Activated naive CD4-positive, alpha-beta T cell treated with anti-CD3 and anti-CD28 coated beads, Interleukin-2, amount 50 U/mL, for 16 hours (primary cell): ENCODE results near the gene PDLIM4.

Source experiments
- DNase-seq: peaks from one replicate; pipeline ENCODE4 v3.0.0-alpha.2; 2020

The PDLIM4 gene

DNA sequence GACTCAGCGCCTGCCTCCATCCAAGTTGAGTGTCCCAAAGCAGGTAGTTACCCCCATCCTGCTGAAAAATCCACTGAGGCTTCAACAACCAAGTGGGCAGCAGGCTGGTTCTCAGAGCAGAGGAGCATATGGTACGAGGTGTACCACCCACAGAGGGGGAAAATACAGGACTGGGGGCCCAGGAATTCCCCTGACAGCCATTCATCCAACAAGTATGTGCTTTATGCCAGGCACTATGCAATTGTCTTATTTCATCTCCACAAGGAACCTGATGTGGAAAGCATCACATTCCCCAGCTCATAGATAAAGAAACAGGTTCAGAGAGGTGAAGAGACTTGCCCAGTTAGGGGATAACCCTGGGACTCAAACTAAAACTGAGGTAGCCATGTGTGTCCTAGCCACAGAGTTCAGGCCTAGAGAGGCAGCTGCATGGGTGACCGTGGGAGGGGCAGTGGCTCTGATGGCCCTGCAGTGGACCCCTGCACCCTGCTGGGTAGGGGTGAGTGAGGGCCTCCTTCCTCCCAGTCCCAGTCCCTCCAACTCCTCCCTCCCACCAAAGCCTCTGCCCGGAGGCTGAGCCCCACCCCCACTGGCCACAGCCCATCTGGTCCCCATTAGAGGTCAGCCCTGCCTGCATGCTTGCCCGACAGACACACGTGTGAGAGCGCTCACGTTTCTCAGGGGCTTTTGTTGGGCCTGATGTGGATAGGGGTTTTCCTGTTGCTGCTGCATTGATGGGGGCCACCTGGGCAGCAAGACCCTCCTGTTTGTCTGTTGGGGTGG is 11.5 kb downstream of the PDLIM4 start:
- DNase-seq = no peak

DNA sequence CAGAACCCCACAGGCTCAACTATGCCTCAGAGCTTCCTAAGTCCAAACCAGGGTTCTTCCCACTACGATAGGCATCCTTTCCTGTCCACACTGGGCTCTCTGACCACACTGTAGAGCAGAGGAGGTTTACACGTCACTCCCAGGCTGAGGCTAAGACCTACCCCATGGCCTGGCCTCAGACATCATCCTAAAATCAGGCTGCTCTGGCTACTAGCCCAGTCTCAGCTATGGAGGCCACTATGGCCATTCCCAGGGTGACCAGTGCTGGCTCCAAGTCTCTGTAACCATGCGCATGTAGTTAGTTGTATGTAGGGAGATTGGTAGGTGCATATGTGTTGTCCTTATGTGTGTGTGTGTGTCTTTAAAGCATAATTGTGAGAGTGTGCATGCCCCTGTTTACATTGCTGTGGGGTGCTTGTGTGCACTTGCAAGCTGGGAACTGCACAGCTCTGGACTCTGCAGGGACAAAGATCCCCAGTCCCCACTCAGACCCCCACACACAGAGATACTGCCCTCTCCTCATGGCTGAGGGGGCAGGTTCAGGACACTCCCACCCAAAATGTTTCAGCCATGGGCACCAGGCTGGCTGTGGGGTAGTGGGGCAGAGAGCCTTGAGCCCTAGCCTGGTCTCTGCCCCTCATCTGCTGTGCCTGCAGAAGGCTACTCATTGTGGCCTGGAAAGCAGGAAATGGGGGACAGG is 12.3 kb downstream of the PDLIM4 start:
- no peak for DNase-seq

DNA sequence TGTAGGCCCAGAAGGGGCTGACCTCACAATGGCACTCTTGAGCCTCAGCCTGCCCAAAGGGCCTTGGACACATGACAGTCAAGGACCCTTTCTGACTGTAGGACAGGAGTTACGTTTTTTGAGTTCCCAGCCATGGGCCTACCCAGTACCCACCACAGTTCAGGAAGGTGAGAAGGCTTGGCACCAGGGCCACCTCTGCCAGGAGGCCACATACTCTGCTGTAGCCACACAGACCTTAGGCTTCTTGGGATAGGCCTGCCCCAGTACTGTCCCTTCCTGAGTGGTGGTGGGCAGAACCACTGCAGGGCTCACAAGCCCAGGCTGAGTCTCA is 12.8 kb downstream of the PDLIM4 start:
- DNase-seq = no peak

DNA sequence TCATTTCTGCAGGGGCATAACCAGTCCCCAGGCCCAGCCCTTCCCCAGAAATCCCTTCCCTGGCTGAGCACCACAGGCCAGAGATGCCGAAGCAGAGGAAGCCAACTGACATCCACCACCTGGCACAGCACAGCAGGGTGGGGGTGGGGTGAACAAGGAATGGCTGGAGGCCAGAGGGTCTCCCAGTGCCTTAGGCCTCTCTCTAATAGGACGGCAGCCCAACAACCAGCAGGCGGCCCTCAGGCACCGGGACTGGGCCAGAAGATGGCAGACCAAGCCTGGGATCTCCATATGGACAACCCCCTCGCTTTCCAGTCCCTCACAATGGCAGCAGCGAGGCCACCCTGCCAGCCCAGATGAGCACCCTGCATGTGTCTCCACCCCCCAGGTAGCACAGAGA is 13.2 kb downstream of the PDLIM4 start:
- no peak for DNase-seq

DNA sequence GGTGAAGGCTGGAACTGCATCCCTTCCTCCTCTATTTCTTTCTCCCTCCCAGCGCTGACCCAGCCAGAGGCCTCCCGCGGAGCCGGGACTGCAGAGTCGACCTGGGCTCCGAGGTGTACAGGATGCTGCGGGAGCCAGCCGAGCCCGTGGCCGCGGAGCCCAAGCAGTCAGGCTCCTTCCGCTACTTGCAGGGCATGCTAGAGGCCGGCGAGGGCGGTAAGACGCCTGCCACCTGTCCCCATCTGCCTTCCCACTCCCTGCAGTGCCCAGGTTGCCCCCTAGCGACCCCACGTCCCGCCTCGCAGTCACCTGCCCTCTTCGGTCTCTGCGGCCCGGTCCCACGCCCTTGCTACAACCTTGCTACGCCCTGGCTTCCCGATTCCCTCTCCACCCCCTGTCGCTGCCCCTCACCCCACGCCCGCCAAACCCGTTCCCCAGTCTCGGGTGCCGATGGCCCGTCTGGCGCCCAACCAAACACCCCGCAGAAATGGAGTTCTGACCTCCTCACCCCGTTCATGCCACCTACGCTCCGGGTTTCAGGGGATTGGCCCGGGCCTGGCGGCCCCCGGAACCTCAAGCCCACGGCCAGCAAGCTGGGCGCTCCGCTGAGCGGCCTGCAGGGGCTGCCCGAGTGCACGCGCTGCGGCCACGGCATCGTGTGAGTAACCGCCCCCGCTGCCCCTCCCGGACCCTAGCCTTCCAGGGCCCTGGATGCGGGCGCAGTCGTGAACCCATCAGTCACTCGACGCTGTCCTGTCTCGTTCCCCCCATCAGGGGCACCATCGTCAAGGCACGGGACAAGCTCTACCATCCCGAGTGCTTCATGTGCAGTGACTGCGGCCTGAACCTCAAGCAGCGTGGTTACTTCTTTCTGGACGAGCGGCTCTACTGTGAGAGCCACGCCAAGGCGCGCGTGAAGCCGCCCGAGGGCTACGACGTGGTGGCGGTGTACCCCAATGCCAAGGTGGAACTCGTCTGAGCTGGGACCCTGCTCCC is 14.1 kb downstream of the PDLIM4 start:
- DNase-seq = no peak

DNA sequence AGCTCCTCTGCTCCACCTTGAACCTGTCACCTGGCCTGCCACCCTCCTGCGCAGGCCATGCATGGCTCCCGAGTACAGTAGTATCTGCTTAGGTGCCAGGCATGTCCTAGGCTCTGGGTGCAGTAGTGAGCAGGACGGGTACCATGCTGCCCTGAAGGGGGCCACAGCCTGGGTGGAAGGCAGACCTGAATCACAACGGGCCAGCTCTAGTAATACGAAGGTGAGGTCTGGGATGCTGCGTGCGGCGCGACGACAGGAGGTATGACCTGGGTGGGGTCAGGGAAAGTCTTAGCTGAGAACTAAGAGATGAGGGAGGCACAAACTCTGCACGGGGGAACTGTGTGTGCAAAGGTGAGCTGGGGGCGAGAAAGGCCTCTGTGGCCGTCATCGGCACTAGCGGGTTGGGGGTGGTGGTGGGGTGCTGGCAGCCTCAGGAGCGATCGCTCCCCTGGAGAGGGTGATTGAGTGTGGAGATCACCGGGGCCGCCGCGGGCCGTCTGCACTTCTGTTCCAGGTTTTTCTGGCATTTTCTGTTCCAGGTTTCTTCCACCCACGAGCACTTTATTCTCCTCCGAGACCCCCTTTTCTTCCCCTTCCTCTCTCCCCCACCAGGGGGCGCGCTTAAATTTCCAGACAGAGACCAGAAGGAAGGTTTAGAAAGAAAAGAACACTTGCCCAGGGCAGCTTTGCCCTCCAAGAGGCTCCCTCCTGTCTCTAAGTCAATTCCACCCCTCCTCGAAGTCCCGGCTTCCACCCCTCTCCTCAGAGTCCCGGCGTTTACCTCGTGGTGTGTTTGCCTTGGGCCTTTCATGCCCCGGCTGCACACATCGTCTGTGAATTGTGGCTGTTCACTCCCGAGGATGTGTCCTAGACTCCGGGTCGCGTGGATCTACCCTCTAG is 15.1 kb downstream of the PDLIM4 start:
- peak; percentile 70 for DNase-seq

DNA sequence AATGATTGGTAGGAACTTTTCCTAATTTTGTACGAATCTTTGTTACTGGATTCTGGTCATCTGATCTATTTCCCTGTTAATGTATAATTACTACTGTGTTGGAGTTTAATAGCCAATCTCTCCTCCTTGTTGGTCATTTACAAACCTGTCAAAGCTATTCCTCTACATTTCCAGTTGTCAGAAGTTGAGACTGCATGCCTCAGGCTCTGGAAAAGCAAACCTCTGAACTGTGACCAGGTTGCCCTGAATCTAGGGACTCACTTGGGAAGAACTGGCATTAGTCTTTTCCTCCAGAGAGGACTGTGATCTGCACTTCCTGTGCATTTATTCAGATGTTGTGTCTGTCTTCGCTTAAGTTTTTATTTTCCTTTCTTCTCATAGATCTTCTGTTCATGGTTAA is 16.1 kb downstream of the PDLIM4 start:
- DNase-seq = no peak

DNA sequence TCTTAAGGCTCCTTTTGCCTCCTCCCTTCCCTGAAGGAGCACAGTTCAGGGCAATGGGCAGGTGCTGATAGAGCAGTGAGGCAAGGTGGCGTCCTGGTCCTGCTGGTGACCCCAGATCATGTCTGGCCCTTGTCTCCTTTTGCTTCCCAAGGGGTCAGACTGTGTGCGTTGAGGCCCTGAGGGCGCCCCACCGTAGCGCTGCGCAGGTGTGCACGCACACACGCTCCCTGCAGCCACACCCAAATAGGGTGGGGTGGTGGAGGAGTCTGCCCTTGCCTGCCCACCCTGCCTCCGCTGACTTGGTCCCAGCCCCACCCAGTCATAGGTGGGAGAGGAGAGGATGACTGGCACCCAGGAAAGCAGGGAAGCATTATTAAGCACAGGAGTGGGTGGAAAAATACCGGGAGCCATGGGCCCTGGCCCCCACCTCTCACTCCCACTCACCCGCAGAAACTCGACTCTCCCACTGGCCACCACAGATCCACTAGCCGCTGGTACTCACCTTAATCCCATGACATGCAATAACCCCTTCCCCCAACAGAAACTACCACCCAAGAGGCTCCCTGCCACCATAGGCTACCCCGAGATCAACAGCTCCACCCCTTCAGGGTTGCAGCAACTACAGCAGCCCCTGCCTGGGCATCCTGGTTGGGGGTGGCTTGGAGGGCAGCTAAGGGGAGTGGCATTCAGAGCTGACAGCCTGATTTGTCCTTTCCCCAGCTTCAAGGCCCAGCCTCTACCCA is 16.7 kb downstream of the PDLIM4 start:
- DNase-seq = no peak

DNA sequence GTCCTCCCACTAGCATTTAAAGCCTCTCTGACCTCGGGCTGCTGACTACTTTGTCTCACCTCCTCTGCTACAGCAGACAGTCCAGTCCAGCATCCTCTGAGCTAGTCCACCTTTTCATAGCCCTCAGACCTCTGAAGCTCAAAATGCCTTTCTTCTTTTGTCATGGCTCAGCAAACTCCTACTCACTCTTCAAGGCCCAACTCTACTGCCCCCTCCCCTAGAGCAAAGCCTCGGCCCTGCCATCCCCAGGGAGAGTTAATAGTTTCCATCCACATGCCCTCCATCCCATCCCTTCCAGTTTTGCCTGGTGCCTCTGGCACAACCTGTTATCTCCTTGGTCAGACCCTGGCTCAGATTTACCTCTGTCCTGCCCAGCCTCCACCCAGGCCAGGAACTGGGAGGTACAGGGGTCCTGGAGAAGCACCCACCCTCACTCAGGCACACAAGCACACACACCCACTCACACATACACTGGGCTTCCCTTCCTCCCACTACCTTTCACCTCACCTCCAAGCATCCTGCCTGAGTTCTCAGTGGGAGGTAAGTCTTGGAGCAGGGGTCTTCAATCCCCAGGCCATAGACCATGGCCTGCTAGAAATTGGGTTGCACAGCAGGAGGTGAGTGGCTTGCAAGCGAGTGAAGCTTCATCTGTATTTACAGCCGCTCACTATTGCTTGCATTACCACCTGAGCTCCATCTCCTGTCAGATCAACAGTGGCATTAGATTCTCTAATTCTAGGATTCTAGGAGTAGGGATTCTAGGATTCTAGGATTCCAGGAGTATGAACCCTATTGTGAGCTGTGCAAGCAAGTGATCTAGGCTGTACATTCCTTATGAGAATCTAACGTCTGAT is 18.1 kb downstream of the PDLIM4 start:
- no peak for DNase-seq

DNA sequence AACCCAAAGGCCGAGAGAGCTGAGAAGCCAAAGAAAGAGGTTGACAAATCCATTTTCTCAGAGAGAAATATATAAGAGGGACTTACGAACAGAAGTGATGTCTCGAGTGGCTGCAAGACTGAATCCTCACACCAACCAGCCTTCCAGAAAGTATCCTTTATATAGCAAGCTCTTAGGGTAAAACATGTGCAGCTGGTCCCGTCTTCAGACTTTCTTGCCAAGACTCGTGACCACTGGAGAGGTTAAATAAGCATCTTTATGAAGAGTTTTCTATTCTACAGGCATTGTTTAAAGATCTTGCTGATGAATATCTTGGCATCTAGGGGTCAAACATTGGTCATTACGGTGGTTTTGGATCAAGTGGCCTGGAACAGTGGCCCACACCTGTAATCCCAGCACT is 19.8 kb downstream of the PDLIM4 start:
- no peak for DNase-seq

DNA sequence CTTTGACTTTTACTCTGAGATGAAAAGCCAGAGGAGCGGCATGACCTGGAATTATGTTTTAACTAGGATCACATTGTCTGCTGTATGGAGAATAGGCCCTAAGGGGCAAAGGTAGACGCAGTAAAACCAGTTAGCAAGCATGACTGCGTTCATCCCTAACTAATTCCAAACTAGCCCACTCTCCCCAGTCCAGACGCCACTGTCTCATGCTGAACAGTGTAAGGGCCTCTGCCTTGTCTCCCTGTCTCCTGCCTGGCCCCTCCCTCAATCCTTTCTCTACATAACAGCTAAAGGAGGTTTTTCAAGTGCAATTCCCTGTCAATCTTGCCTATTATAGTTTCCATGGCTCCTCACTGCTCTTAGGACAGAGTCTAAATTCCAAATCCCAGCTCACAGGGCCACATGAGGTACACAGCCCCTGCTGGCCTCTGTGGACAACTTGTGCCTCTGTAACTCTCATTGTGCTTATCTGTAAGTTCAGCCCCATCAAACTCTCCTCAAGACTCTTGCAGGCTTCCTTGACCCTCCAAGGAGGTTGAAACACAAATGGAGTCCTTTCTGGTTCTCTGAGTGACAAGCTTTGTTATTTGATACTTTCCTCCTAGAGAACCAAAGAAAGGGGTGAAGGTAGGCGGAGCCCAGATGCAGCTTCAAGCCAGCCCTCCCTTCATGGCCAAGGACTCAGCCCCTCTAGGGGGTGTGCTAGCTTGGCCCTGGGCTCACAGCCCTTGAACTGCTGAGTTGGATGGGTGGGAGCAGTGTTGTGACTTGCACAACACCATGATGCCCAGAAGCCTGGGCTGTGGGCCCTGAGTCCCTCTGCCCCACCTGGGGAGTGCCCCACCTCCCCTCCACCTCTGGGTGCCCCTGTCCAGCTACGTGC is 20.7 kb downstream of the PDLIM4 start:
- no peak for DNase-seq

DNA sequence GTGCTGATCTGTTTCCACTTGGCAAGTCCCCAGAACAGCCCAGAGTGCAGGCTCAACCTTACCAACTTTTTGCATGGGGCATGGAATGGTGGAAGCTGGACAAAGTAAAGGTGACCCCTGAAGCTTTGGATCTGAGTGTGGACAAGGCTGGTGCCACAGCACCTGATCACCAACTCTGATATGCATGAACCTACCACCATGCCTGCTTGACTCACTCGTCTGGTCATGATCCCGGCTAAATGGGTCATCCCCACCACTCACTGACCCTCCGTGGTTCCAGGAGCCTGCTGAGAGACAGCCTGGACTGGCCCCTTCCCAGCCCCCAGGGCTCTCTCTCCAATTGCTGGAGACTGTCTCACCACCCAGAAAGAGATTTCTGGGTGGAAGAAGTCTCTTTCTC is 22.3 kb downstream of the PDLIM4 start:
- no peak for DNase-seq

DNA sequence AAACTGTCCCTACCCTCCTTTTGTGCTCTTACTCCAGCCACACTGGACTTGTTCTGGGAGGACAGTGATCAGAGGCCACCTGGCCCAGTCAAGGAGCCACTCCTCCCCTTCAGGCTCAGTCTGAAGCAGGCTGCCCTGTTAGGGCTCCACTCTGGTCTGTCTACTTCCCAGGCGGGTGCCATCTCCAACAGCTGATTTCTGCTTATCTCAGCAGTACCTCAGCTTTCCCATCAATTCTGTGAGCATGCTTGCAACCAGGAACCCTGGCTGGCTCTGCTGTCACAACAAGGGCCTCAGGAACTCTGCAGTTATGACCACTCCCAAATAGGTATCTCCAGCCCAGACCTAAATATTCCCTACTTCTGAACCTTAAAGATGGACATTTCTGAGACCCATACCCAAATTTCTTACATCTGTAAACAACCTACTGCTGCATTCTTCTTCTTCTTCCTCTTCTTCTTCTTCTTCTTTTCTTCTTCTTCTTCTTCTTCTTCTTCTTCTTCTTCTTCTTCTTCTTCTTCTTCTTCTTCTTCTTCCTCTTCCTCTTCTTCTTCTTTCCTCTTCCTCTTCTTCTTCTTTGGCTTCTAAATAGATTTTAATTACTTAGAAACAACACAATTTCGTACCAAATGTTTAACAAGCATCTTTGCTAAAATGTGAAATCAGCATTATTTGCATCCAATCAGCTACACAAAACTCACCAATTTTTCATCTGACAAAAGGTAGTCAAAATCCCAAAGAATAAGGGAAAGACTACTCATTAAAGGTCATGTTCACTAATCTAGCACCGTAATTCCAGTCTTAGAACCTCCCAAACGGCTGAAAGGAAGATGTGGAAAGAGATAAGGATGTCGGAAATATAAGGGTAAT is 23.1 kb downstream of the PDLIM4 start:
- no peak for DNase-seq

DNA sequence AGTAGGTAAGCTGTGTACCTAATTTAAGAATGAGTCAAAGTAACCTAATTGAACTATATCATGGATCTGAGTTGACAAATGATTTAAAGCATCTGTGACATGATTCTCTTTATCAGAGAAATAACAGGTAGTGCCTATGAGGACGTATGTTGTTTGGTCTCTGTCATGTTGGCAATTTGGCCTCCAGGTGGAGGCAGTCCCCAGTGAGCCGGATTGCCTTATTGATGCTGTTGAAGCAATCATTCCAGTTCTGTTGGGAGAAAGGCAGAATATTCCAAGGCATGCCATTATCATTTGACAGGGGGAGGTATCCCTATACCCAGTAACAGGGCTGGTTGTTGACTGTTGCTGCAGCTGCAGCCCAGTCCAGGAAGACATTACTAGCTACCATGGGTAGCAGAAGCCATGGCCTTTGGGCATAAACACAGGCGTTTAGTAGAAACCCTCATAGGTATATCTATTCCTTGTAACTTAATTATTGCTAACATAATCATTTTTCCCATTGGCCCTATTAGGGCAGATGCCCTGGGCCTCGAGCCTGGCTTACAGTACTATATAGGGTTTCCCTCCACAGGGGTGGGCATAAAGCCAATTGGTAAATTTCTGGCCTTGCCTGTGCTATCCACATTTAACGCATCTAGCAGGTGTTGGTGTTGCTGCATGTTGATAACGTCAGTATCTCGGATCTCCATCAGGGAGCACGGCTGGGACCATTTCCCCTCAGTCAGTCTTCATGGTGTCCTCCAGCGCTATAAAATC is 24.5 kb downstream of the PDLIM4 start:
- DNase-seq = no peak

DNA sequence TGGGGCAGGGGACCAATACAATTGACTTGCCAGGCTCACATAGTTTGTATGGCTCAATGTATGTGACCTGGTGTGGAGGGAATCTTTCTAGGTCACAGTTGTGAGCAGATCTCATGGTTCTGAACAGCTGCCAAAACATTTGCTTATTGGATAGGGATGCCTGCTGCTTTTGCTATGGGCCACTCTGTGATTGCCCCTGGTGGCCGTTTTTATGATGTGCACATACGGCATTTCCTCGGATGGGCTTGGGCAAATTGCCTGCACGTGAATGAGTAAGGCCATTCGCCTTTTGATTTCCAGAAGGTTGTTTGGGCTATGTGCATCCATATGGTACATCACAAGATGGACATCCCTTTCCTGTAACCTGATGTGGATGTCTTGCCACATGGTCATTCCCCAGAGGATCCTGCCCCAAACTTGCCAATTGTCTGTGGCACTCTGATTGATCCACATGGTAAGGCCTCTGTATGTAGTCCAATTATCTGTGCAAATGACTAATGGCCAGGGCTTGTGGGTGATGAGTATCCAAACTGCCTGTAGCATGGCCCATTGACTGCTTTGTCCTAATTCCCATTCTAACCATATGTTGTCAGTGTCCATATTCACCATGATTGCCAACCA is 26.0 kb downstream of the PDLIM4 start:
- DNase-seq = no peak

DNA sequence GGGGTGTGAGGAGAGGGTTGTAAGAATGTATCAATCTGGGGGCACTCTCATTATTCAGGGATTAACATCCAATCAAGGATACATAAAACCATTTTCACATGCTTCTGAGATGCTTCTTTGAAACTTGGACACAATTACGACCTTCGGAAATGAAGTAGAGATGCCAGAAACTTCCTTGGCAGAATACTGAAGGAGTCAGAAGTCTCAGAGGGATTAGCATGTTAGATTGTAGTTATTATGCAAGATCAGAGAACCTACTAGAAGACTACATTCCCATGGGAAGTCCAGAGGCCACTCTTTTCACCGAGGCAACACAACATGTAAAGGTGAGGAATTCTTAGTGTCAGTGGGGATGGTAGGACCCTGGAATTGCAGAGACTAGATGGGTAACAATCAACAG is 31.6 kb downstream of the PDLIM4 start:
- DNase-seq = no peak

DNA sequence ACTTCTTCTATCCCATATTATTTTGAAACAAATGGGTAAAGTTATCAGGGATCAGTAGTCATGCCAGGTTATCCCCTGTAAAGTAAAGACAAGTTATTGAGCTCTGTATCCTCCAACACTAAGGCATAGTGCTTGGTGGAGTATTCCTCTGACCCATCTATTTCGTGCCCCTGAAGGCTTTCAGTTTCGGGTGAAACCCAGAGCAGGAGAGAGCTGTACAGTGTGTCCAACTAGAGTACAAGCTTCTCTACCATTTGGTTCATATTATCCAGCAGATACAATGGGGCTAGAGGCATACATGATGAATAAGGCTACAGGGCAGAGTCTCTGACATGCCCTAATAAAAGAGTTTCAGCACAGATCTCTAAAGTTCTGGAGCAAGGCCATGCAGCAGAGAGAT is 33.5 kb downstream of the PDLIM4 start:
- DNase-seq = no peak
